Umbilical cord (tissue), 2 donors: Measurements from ENCODE around the gene ZDHHC11. TPM values are rescaled to one million over a fixed set of nuclear protein-coding genes. Genes with fewer than 3 reads are reported as not detected.
"Not testable (repeated sequence)": the region's sequence is repeated elsewhere in the genome, so short reads cannot be mapped to it uniquely, and the experiment has no call there.

Experiments
- DNase-seq: peaks from one replicate; pipeline ENCODE4 v3.0.0-alpha.2; 2015; ENCODE audit warnings: low spot score
- total RNA-seq: library from RNA; depleted of rRNA; stranded (reverse); fragments of >200 nt; gene quantifications from one replicate; pipeline ENCODE4 v1.2.3, GENCODE V29; 2014; ENCODE audit warnings: low replicate concordance; ENCODE audit not compliant: insufficient read depth

Gene ZDHHC11
- total RNA-seq, 1 donor from 2014 or later: not detected

GRCh38 chr5:761854-762710, 88.7 kb downstream of the ZDHHC11 start:
- DNase-seq: no peak

GRCh38 chr5:761059-761771, 89.6 kb downstream of the ZDHHC11 start:
- DNase-seq: no peak

GRCh38 chr5:760363-761058, 90.3 kb downstream of the ZDHHC11 start:
- DNase-seq: no peak

GRCh38 chr5:759781-760362, 90.9 kb downstream of the ZDHHC11 start:
- no peak for DNase-seq

- peak; percentile 75 for DNase-seq
Observed at GRCh38 chr5:759111-759751, 91.6 kb downstream of the ZDHHC11 start.

- no peak for DNase-seq
Observed at GRCh38 chr5:758698-759053, 92.1 kb downstream of the ZDHHC11 start.

GRCh38 chr5:757931-758697, 92.7 kb downstream of the ZDHHC11 start:
- DNase-seq: no peak

- DNase-seq: no peak
Observed at GRCh38 chr5:757346-757930, 93.3 kb downstream of the ZDHHC11 start.

- peak; percentile 29 for DNase-seq
Observed at GRCh38 chr5:756865-757345, 93.9 kb downstream of the ZDHHC11 start.

GRCh38 chr5:756171-756570, 94.6 kb downstream of the ZDHHC11 start:
- DNase-seq: no peak

- DNase-seq: not testable (repeated sequence)
Observed at GRCh38 chr5:754143-754632, 96.6 kb downstream of the ZDHHC11 start.

GRCh38 chr5:753567-754142, 97.1 kb downstream of the ZDHHC11 start:
- DNase-seq: not testable (repeated sequence)

GRCh38 chr5:752532-753115, 98.2 kb downstream of the ZDHHC11 start:
- DNase-seq: not testable (repeated sequence)

- DNase-seq: not testable (repeated sequence)
Observed at GRCh38 chr5:751992-752391, 98.8 kb downstream of the ZDHHC11 start.

- DNase-seq: no peak
Observed at GRCh38 chr5:751496-751895, 99.3 kb downstream of the ZDHHC11 start.

- not testable (repeated sequence) for DNase-seq
Observed at GRCh38 chr5:750226-750625, 100.6 kb downstream of the ZDHHC11 start.

- no peak for DNase-seq
Observed at GRCh38 chr5:749101-749670, 101.6 kb downstream of the ZDHHC11 start.
